ENCODE measurements around the gene ACSM2B. TPM values are rescaled to one million over a fixed set of nuclear protein-coding genes. Genes with fewer than 3 reads are reported as not detected.
"Not testable (repeated sequence)": the region's sequence is repeated elsewhere in the genome, so short reads cannot be mapped to it uniquely, and the experiment has no call there.

Gene ACSM2B
- total and polyA plus RNA-seq, 8 donors = 0.20 to 1.8 TPM; not detected in 6

DNA sequence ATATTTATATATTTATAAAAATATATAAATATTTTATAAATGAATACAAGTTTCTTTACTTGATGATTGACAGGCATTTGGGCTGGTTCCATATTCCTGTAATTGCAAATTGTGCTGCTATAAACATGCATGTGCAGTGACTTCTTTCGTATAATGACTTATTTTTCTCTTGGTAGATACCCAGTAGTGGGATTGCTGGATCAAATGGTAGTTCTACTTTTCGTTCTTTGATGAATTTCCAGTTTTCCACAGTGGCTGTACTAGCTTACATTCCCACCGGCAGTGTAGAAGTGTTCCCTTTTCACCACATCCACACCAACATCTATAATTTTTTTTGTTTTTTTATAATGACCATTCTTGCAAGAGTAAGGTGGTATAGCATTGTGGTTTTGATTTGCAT, 7.8 kb downstream of the ACSM2B start:
- 80 to 88% (median 87%) methylated on average over 3 of the region's 3 CpGs for WGBS, 5 donors
- Histone ChIP-seq H3K27me3 (no peaks in the 10 kb centered on the region), H3K4me3 (no peak overlapping the region), H3K27ac (no peak overlapping the region), H3K4me1 (no peaks in the 10 kb centered on the region), H3K36me3 (no peaks in the 10 kb centered on the region), H3K9me3 (no peaks in the 10 kb centered on the region)
- no peak for DNase-seq
- intact Hi-C loops (cut with DNase I; ENCODE audit: low total_unique reads) = no loop called here
- TF ChIP-seq POLR2AphosphoS5 (IDR thresholded peaks at IDR 0.05) = no peak
- TF ChIP-seq, protein P1, sequence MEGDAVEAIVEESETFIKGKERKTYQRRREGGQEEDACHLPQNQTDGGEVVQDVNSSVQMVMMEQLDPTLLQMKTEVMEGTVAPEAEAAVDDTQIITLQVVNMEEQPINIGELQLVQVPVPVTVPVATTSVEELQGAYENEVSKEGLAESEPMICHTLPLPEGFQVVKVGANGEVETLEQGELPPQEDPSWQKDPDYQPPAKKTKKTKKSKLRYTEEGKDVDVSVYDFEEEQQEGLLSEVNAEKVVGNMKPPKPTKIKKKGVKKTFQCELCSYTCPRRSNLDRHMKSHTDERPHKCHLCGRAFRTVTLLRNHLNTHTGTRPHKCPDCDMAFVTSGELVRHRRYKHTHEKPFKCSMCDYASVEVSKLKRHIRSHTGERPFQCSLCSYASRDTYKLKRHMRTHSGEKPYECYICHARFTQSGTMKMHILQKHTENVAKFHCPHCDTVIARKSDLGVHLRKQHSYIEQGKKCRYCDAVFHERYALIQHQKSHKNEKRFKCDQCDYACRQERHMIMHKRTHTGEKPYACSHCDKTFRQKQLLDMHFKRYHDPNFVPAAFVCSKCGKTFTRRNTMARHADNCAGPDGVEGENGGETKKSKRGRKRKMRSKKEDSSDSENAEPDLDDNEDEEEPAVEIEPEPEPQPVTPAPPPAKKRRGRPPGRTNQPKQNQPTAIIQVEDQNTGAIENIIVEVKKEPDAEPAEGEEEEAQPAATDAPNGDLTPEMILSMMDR (IDR thresholded peaks at IDR 0.05) = no peak

DNA sequence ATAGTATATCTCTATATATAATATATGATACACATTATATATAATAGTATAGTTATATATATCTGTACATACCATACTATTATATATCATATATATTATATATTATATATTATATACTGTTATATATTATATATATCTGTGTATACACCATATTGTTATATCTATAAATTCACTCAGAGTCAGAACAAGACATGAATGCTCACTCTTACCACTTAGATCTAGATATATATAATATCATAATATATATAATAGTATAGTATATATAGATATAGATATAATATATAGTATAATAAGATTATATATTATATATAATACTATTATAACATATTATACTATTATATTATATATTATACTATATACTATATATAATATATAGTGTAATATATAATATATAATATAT, 9.3 kb downstream of the ACSM2B start:
- intact Hi-C loops (cut with DNase I; ENCODE audit: low total_unique reads) = no loop called here
- DNase-seq = no peak
- H3K4me3 ChIP-seq = no peak overlapping the region
- no peaks in the 10 kb centered on the region for H3K4me1 ChIP-seq
- TF ChIP-seq, protein P1 (IDR thresholded peaks at IDR 0.05) = no peak
- TF ChIP-seq EP300 (IDR thresholded peaks at IDR 0.05) = no peak
- TF ChIP-seq POLR2AphosphoS5 (IDR thresholded peaks at IDR 0.05) = no peak
- TF ChIP-seq POLR2A (IDR thresholded peaks at IDR 0.05) = no peak
- no peaks in the 10 kb centered on the region for H3K36me3 ChIP-seq
- peaks cover 0 to 7% (median 0%) of the 10 kb centered on the region in 4 donors for H3K9me3 ChIP-seq
- no peaks in the 10 kb centered on the region for H3K27me3 ChIP-seq
- no peak overlapping the region for H3K27ac ChIP-seq

DNA sequence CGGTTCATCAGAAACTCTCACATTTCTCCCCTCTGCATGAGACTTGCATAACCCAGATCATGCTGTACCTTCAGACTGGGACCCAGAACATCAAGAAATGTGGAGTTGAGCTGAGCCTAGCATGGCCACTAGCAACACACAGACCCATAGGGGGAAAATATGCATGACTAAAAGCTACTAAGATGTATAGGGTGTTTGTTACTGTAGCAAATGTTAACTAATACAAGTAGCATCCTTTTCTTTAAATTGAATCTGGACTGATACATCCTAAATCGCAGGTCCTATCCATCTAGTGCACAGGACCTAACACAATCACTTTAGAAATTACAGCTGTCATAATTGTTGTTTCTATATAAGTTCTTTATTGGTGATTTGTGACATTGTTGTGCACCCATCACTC, 10.8 kb downstream of the ACSM2B start:
- DNase-seq; H3K27me3 ChIP-seq; intact Hi-C loops (cut with DNase I; ENCODE audit: low total_unique reads); H3K27ac ChIP-seq; H3K36me3 ChIP-seq; H3K4me3 ChIP-seq; H3K4me1 ChIP-seq; H3K9me3 ChIP-seq: not testable (repeated sequence)
- WGBS, 5 donors = 87 to 98% (median 96%) methylated on average over 2 of the region's 2 CpGs

DNA sequence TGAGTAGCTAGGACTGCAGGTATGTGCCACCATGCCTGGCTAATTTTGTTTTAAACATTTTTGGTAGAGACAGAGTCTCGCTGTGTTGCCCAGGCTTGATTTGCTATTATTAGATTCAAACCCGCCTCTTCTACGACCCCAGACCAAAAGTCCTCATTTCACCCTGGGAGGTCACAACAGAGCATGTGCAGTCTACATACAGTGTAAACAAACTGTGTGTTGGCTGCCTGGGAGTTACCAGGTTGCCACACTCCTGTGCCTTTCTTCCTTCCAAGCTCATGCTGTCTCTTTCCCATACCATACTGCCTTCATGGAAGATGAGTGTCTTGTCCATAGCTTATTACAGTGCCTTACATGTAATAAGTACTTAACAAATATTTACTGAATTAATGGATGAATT, 11.9 kb downstream of the ACSM2B start:
- H3K27ac ChIP-seq; H3K4me3 ChIP-seq; H3K27me3 ChIP-seq; intact Hi-C loops (cut with DNase I; ENCODE audit: low total_unique reads); DNase-seq; H3K4me1 ChIP-seq; H3K9me3 ChIP-seq; H3K36me3 ChIP-seq: not testable (repeated sequence)
- WGBS, 5 donors = 79 to 100% (median 94%) methylated on average over 2 of the region's 3 CpGs; no CpG with 5 or more reads in 2 of the 5 donors

DNA sequence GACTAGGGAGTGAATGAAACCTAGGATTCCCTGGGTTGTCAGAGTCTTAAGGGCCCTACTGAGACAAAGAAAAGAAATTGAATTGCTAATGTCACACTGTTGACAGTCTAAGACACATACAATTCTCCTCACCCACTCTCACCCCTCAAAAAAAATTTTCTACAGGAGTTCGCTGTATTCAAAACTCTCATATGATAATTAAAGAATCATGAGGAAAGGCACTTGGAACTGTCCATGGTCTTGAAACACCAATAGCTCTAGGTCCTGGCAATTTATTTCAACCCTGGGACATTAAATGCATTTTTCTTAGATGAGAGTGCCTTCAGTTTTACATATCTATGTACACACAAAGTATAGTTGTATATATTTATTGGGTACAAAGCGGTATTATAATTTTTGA, 20.5 kb downstream of the ACSM2B start:
- H3K4me1 ChIP-seq; H3K9me3 ChIP-seq; DNase-seq; H3K27me3 ChIP-seq; H3K27ac ChIP-seq; H3K4me3 ChIP-seq; H3K36me3 ChIP-seq; intact Hi-C loops (cut with DNase I; ENCODE audit: low total_unique reads): not testable (repeated sequence)
- 42 to 74% (median 54%) methylated on average over 2 of the region's 2 CpGs for WGBS, 5 donors

DNA sequence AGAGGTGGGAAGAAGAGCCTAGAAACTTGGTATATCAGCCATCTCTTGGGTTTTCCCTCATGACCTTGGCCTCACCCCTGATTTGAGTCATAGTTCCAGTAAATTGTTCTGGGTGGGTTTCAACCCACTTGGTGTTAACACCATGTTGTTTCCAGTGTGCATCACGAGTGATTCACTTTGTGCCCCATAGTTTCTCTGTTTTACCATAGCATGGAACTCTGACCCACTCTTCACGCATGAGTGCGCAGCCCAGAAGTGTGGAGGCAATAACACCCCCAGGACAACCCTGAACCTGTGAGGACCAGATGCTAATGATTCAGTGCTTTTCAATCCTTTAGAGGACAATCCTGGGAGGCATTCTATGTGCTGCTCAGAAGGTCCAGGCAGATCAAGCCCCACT, 21.5 kb downstream of the ACSM2B start:
- H3K4me3 ChIP-seq; intact Hi-C loops (cut with DNase I; ENCODE audit: low total_unique reads); H3K36me3 ChIP-seq; H3K4me1 ChIP-seq; H3K9me3 ChIP-seq; H3K27ac ChIP-seq; DNase-seq; H3K27me3 ChIP-seq: not testable (repeated sequence)
- 78 to 90% (median 80%) methylated on average over 3 of the region's 3 CpGs for WGBS, 5 donors

DNA sequence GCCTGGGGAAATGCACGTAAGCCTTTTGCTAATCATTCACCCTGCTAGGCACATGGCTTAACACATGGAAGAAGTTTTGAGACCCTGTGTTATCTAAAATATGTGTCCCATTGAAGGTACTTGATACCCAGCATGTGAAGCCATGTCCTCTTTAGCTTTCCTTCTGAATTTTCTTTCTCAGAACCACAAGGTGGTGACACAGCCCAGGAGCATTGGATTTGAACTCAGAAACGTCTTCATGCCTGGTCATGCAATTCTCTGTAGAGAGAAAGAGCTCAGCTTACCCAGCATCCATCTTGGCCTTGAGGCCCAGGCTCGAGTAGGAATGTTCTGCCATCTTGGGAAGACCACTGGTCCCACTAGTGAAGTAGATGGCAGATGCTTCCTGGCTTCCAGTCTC, 22.7 kb downstream of the ACSM2B start:
- H3K27me3 ChIP-seq; H3K4me3 ChIP-seq; H3K4me1 ChIP-seq; intact Hi-C loops (cut with DNase I; ENCODE audit: low total_unique reads); H3K27ac ChIP-seq; H3K9me3 ChIP-seq; H3K36me3 ChIP-seq: not testable (repeated sequence)
- TF ChIP-seq, protein P1 (IDR thresholded peaks at IDR 0.05) = peak in 1 of 7 experiments; percentile 17
- peak in 1 of 2 donors; percentile 6 for DNase-seq
- 27 to 37% (median 32%) methylated on average over 3 of the region's 3 CpGs for WGBS, 5 donors

DNA sequence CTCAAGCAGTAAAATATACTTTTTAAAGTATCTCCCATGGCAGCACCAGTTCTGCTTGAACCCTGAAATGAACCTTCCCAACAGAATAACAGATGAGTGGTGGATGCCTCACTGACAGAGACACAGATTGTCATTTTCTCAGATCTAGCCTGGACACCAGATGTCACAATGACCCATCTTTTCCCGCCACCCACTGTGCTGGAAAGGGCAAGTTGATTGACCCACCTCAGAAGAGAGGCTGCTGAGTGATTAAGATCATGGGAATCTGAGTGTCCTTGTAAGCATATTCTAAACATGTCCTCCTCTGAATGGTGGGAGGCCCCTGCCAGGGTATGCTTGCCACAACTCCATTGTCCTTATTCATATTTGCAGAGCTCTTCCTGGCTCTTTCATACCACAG, 29.2 kb downstream of the ACSM2B start:
- intact Hi-C loops (cut with DNase I; ENCODE audit: low total_unique reads); H3K9me3 ChIP-seq; H3K27me3 ChIP-seq; H3K4me3 ChIP-seq; H3K4me1 ChIP-seq; DNase-seq; H3K36me3 ChIP-seq; H3K27ac ChIP-seq: not testable (repeated sequence)
- 72 to 96% (median 92%) methylated on average over 1 of the region's 1 CpG for WGBS, 5 donors

DNA sequence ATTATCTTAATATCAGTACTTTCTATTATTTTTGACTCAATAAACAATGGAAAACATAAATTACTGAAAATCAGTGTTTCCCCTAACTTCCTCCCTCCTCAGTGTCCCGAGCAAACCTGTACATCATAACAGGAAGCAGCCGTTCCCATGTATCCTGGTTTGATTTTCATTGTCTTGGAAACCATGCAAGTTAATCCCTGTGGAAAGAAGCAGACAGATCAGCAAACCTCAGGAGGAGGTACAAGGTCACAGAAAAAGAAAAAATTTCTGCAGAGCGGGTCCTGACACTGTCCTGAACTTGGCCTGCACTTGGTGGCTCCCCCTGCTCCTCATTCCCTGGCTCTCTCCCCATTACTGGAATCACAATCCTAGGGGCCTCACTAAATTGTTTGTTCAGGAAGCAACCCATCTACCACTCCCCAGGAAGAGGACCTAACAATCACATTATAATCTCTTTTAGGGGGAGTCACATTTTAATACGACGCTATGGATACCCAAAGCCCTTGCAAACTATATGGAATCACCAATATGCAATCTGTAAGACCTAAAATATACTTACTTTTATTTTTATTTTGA, 29.8 kb downstream of the ACSM2B start:
- H3K27ac ChIP-seq; H3K9me3 ChIP-seq; H3K36me3 ChIP-seq; H3K27me3 ChIP-seq; H3K4me3 ChIP-seq; DNase-seq; intact Hi-C loops (cut with DNase I; ENCODE audit: low total_unique reads); H3K4me1 ChIP-seq: not testable (repeated sequence)
- WGBS, 5 donors = 64 to 78% (median 65%) methylated on average over 5 of the region's 5 CpGs

Data from stomach (tissue), 9 donors.